CD4-positive, alpha-beta T cell treated with Interleukin-1 beta for 1 hour (primary cell): ENCODE data around the gene ZNF724.

Source experiments
- DNase-seq, 2 donors: peaks; one replicate each; pipeline ENCODE4 v3.0.0-alpha.2; 2020 to 2022

ZNF724 gene

DNA sequence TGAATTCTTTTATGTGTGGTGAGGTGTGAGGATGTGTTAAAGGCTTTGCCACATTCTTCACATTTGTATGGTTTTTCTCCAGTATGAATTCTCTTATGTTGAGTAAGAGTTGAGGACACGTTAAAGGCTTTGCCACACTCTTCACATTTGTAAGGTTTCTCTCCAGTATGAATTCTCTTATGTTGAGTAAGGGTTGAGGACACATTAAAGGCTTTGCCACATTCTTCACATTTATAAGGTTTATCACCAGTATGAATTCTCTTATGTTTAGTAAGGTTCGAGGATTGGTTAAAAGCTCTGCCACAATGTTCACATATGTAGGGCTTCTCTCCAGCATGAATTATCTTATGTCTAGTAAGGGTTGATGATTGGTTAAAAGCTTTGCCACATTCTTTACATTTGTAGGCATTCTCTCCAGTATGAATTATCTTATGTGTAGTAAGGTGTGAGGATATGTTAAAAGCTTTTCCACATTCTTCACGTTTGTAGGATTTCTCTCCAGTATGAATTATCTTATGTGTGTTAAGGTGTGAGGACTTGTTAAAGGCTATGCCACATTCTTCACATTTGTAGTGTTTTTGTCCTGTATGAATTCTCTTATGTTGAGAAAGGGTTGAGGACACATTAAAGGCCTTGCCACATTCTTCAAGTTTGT is 27.1 kb downstream of the ZNF724 start:
- DNase-seq, result no peak

GRCh38 chr19:23203841-23204344 is 46.3 kb downstream of the ZNF724 start:
- DNase-seq, result no peak

DNA sequence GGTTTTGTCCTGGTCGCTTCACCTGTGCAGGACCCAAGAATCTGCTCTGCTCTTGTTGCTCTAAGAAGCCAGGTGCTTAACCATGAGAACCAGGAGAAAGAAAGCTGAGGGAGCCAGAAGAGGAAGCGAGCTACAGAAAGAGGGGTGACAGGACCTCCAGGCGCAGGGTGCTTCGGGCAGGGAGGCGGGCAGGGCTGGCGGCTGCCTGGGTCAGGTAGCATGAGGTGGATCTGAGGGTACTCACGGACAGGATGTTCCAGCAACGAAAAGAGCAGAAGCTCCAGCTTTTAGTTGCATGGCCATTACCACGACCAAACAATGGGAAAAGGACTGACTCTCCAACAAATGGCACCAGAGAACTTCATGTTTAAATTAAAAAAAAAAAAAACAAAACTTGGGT is 59.9 kb downstream of the ZNF724 start:
- no peak for DNase-seq

DNA sequence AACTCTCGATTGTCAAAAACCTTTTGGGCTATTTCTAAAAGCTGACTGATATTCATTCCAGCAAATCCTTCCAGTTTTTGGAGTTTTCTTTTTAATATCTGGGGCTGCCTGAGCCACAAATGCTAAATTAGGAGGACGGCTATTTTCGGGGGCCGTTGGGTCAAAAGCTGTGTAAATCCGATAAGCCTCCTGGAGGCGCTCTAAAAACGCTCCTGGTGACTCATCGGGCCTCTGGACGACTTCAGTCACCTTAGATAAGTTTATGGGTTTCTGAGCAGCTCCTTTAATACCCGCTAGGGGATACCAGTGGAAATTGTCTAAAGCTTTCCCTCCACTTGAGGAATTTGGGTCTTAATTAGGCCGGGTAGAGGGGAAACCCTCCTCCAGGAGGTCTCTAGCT is 66.9 kb downstream of the ZNF724 start:
- DNase-seq, result no peak
